GM08714 (cell line): ENCODE results near the gene MYEF2.

Source experiments
- H3K4me3 ChIP-seq: fragments of 200-500 bp; sonication (Bioruptor generic); 2 replicates; pipeline ENCODE4 v1.5.1; 2014; ENCODE audit warnings: mild to moderate bottlenecking, low read length, inconsistent platforms
- ZNF274 ChIP-seq: IDR thresholded peaks from 2 replicates; pipeline ENCODE4 v1.6.1; 2012; ENCODE audit warnings: mild to moderate bottlenecking, low read depth, low read length

MYEF2 gene

DNA sequence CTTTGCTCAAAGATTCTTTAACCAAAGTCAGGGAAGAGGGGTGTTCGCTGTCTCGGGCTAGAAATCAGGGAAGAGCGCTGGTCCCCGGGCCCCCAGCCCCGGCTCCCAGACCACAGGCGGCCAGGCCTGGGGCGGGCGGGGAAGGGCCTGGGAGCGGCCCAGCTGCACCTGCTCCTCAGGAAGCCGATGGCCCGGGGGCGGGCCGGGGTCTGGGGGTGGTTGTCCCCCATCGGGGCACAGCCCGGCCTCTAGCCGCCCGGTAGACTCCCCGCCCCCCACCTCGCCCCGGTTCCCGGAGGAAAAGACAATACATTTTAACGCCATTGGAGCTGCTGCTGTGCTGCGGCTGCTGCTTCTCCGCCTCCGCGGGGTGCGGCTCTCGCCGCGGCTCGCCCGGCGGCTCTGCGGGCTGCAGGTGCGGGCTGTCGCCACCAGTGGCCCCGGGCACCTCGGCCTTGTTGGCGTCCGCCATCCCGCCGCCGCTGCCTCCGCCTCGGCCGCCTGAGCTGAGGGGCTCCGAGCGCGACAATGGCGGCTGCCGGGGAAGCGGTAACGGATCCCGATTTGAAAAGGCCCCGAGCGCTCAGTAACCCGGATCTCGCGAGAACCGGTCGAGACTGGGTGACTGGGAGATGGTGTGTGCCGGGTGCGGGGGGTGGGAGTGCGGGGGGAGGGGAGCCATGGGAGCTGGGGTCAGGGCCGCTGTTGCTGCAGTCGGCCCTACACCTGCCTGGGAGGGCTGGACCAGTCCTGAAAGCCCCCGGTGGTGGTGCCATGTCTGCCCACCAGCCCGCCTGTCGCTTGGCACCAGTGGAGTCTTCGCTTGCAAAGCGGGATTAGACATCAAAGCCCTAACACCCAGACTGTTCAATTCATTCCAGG lies at the start of gene MYEF2:
Gene MYEF2 (minus strand): TSS at position 530 of the 882 bp plus-strand sequence. CDS start 58 bp downstream, at position 472.
- no peak for TF ChIP-seq ZNF274
- peak within 1 kb of the TSS; percentile 88 for H3K4me3 ChIP-seq

GRCh38 chr15:48225771-48226170 lies 47.7 kb upstream of the MYEF2 start:
- H3K4me3 ChIP-seq, result no peak overlapping the region
- TF ChIP-seq ZNF274, result no peak

- no peak overlapping the region for H3K4me3 ChIP-seq
- no peak for TF ChIP-seq ZNF274
Measured at GRCh38 chr15:48222627-48223026, 44.5 kb upstream of the MYEF2 start.

GRCh38 chr15:48221885-48222284 lies 43.8 kb upstream of the MYEF2 start:
- no peak overlapping the region for H3K4me3 ChIP-seq
- no peak for TF ChIP-seq ZNF274

DNA sequence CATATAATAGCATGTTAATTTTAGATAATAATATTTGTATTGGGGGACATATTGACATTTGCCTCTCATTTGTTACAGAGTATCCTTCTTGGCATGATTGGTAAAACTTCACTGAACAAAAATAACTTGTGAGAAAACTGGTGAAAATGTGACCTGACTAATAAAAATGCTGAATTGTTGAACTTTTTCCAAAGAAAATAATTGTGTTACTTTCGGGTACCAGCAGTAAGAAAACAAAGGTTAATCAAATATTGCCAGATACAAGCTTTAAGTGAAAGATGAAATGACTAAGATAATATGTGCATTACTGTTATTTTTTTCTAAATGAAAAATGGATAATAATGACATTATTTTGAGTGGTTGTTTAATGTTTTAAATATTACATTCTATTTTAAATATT lies 43.2 kb upstream of the MYEF2 start:
- H3K4me3 ChIP-seq, result no peak overlapping the region
- no peak for TF ChIP-seq ZNF274

GRCh38 chr15:48205981-48206380 lies 27.9 kb upstream of the MYEF2 start, which contains the start of gene SLC12A1:
Gene SLC12A1, plus strand, starts transcription at chr15:48206302. Its CDS starts 1,418 bp downstream, at chr15:48207720.
- TF ChIP-seq ZNF274, result no peak
- H3K4me3 ChIP-seq, result no peak within 1 kb of the TSS

DNA sequence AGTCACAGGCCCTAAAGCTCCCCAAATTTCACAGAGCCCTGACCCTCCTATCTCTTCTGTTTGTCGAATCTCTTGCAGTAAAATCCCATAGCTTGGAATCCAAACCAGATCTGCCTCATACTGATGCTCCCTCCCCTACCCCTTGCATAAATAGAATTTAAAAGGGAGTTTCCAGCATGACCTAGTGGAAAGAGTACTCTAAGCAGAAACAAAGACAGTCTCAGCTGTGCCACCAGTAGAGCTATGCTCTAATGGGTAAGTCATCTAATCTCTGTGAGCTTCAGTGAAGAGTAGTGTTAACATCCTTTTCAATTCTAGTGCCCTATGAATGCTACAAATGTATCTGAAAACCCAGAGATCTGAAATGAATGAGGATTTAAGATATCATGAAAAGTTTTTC lies 24.0 kb upstream of the MYEF2 start:
- H3K4me3 ChIP-seq, result no peak overlapping the region
- TF ChIP-seq ZNF274, result no peak

DNA sequence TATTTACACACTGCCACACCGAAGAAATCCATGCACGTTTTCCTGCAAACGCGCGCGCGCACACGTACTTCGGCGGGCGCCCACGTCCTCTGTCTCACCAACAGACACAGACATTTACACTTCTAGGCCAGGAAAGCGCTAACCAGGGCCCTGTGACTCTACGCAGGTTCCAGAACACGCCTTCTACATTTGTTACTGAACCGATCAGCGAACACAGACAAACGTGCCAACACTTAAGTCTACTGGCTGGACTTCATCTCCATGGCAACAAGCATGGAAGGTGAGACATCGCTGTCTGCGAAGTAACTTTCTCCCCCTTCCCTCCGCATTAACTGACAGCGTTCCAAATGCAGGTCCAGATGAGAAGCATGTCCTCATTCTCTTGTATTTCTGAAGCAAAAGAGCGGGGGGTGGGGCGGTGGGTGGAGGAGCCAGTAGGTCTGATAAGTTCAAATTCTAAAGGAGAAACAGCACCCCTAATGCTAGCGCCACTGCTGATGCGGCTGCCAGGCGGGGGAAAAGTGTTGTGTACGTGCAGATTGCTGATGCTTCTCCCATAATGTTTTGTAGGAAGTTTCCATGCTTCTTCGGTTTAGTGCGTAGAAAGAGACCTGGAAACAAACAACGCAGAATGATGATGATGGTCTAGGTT lies 13.6 kb upstream of the MYEF2 start, which contains the start of gene CTXN2:
Gene CTXN2 (plus strand): TSS at position 92 of the 652 bp plus-strand sequence. CDS start 9,636 bp downstream, outside the sequence.
- no peak within 1 kb of the TSS for H3K4me3 ChIP-seq
- no peak for TF ChIP-seq ZNF274

- no peak for TF ChIP-seq ZNF274
Measured at GRCh38 chr15:48190932-48191573, 13.0 kb upstream of the MYEF2 start.

DNA sequence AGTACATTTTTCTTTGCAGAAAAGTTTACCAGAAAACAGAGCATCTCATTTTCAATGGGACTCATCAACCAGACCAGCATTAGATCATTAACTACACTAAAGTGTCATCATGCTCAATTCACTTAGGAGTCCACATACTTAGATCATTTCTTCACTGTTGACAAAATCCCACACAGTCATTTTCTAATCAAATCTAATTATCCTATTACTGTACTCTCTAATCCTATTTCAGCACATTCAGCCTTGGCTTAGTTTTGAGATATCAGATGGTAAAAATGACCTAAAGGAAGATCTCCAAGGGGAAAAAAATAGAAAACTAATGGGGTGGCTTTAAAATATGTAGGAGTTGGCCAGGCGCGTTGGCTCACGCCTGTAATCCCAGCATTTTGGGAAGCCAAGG lies 8.2 kb upstream of the MYEF2 start:
- no peak overlapping the region for H3K4me3 ChIP-seq
- no peak for TF ChIP-seq ZNF274

More at GRCh38 chr15:48190932-48191573, 13.0 kb upstream of the MYEF2 start:
- no peak overlapping the region for H3K4me3 ChIP-seq

DNA sequence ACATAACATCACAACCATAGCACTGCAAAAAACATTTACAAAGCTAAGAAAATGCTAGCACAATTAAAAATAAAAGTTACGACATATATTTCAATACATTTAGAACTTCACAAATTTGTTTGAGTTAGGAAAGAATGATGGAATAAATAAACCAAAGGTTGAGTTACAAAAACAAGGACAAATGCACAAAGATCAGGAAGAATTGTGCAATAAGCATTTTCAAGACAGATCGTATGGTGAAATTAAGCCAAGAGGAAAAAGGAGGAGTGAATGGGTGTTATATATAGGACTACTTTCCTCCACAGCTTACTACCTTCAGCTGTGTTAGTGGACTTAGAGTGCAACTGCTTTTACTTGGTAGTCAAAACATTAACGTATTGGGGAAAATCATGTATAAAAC lies 7.4 kb upstream of the MYEF2 start:
- TF ChIP-seq ZNF274, result no peak
- no peak overlapping the region for H3K4me3 ChIP-seq

GRCh38 chr15:48182749-48183148 lies 4.7 kb upstream of the MYEF2 start:
- TF ChIP-seq ZNF274, result no peak
- H3K4me3 ChIP-seq, result no peak overlapping the region

DNA sequence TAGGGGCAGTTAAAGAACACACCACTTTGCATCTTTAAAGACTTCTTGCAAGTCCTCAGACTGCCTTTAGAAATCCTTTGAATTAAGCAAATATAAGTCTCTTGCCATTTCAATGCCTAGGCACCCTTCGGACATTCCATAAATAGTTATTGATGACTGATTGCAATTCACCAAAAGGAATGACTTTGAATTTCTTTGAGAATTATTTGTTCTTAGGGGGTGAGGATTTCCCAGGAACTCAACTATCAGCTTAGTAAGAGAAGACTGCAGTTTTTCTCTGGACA lies 495 bp upstream of the MYEF2 start:
- no peak for TF ChIP-seq ZNF274
- peak overlapping the region; percentile 88; the same call in 1 of the 2 replicates for H3K4me3 ChIP-seq

DNA sequence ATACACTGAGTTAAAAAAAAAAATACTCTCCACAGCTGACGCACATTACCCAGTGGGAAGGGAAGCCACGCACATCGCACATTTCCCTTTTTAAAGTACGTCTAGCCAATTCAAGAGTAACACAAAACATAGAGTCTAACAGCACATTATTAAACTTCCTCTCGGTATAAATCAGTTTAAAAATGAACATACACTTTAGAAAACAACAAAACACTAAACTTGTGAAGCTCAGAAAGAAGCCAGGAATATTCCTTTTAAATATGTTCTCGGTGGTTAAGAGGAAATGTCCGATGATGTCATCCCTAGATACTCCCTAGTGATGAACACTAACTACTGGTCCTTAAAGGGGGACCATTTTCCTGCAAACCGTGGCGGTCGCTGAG lies 721 bp downstream of the MYEF2 start:
- TF ChIP-seq ZNF274, result no peak
- peak overlapping the region; percentile 88 for H3K4me3 ChIP-seq

GRCh38 chr15:48176957-48177356 lies 1.1 kb downstream of the MYEF2 start:
- peak overlapping the region; percentile 88 for H3K4me3 ChIP-seq
- TF ChIP-seq ZNF274, result no peak

- H3K4me3 ChIP-seq, result no peak overlapping the region
- no peak for TF ChIP-seq ZNF274
Measured at GRCh38 chr15:48176112-48176511, 2.0 kb downstream of the MYEF2 start.
